Naive thymus-derived CD4-positive, alpha-beta T cell (primary cell): ENCODE measurements around the gene IGSF22. TPM values are rescaled to one million over a fixed set of nuclear protein-coding genes. Genes with fewer than 3 reads are reported as not detected.
A peak's percentile ranks its signal among the peaks of the same experiment; 100 is the strongest.

ENCODE experiments used
- ATAC-seq: fragments of 150-1000 bp; cut with Tn5 transposase; 2 replicates; pipeline ENCODE4 v1.10.0; 2021; ENCODE audit warnings: mild to moderate bottlenecking, moderate library complexity
- CTCF ChIA-PET: fragments of 350-600 bp; sonication (Branson Sonifier 250); formaldehyde crosslinking; loops from one replicate; lab custom pipeline; 2021; ENCODE audit warnings: antibody characterized with exemption; lab: Charles Lee
- POLR2A ChIA-PET: fragments of 350-600 bp; sonication (Branson Sonifier 250); formaldehyde crosslinking; loops from one replicate; lab custom pipeline; 2021; ENCODE audit warnings: antibody characterized with exemption, inconsistent platforms; lab: Charles Lee
- DNase-seq, 9 donors: peaks; one replicate each; pipeline versions ENCODE4 v3.0.0 to v3.0.0-alpha.2; 2020 to 2022; ENCODE audit warnings: mixed read lengths in 1 of 9
- H3K27ac ChIP-seq: one replicate; pipeline ENCODE4 v1.7.0; 2013; ENCODE audit warnings: mild to moderate bottlenecking, low read depth, low read length, moderate library complexity
- H3K27me3 ChIP-seq, 2 donors: one replicate each; pipeline ENCODE4 v1.7.0; 2013; ENCODE audit warnings: low read length in 2 of 2, mild to moderate bottlenecking in 2 of 2, moderate library complexity in 2 of 2; ENCODE audit not compliant: control insufficient read depth in 2 of 2, insufficient read depth in 2 of 2
- H3K36me3 ChIP-seq, 3 experiments: 1 replicate in 2 of 3; 2 replicates in 1 of 3; pipeline ENCODE4 v1.7.0; 2013; ENCODE audit warnings: low read length in 3 of 3, mild to moderate bottlenecking in 3 of 3, moderate library complexity in 1 of 3; ENCODE audit not compliant: insufficient read depth in 3 of 3, control insufficient read depth in 2 of 3
- H3K4me1 ChIP-seq, 2 donors: one replicate each; pipeline ENCODE4 v1.7.0; 2013; ENCODE audit warnings: low read length in 2 of 2, mild to moderate bottlenecking in 2 of 2, moderate library complexity in 1 of 2; ENCODE audit not compliant: control insufficient read depth in 2 of 2, insufficient read depth in 2 of 2
- H3K4me3 ChIP-seq: 2 replicates; pipeline ENCODE4 v1.7.0; 2013; ENCODE audit warnings: mild to moderate bottlenecking, low read length
- H3K9me3 ChIP-seq, 3 experiments: 1 replicate in 2 of 3; 2 replicates in 1 of 3; pipeline ENCODE4 v1.7.0; 2013; ENCODE audit warnings: low read length in 3 of 3; ENCODE audit not compliant: control insufficient read depth in 2 of 3
- H3K27ac Mint-ChIP-seq, 9 donors: one replicate each; pipeline ENCODE4 v1.8.0; 2020 to 2022; ENCODE audit warnings: mixed read lengths in 9 of 9, mild to moderate bottlenecking in 8 of 9, moderate library complexity in 5 of 9, inconsistent platforms in 2 of 9
- H3K27me3 Mint-ChIP-seq, 5 donors: one replicate each; pipeline ENCODE4 v1.8.0; 2021 to 2022; ENCODE audit warnings: mixed read lengths in 5 of 5, mild to moderate bottlenecking in 1 of 5
- H3K36me3 Mint-ChIP-seq, 5 donors: one replicate each; pipeline ENCODE4 v1.8.0; 2020 to 2022; ENCODE audit warnings: mixed read lengths in 5 of 5, mild to moderate bottlenecking in 3 of 5, inconsistent platforms in 1 of 5
- H3K4me1 Mint-ChIP-seq, 7 donors: one replicate each; pipeline ENCODE4 v1.8.0; 2020 to 2022; ENCODE audit warnings: mixed read lengths in 7 of 7, mild to moderate bottlenecking in 3 of 7, inconsistent platforms in 1 of 7
- H3K4me3 Mint-ChIP-seq, 10 donors: one replicate each; pipeline ENCODE4 v1.8.0; 2020 to 2022; ENCODE audit warnings: mild to moderate bottlenecking in 10 of 10, mixed read lengths in 10 of 10, moderate library complexity in 6 of 10, inconsistent platforms in 2 of 10
- H3K9me3 Mint-ChIP-seq, 11 donors: one replicate each; pipeline ENCODE4 v1.8.0; 2020 to 2022; ENCODE audit warnings: mixed read lengths in 11 of 11, mild to moderate bottlenecking in 4 of 11, inconsistent platforms in 1 of 11, moderate library complexity in 1 of 11
- intact Hi-C, 2 donors: fragments of 100-400 bp; cut with micrococcal nuclease; formaldehyde crosslinking; loops; one replicate each; pipeline ENCODE4 v1.15.1; 2023
- polyA plus RNA-seq, 2 donors: library from polyadenylated mRNA; unstranded; fragments of 300-500 nt; fragmentation: Illumina TruSeq; gene quantifications; one replicate each; pipeline ENCODE4 v1.2.3, GENCODE V29; 2021
- total RNA-seq, 6 experiments: library from RNA in 5 of 6; stranded (reverse) in 5 of 6; gene quantifications; 1 replicate in 5 of 6; 2 replicates in 1 of 6; pipeline ENCODE4 v1.2.3 and lab custom pipeline; 2021 to 2026

IGSF22 gene
- total and polyA plus RNA-seq, 7 experiments from 2014 or later: 1.5 to 5.8 (median 2.6) TPM

DNA sequence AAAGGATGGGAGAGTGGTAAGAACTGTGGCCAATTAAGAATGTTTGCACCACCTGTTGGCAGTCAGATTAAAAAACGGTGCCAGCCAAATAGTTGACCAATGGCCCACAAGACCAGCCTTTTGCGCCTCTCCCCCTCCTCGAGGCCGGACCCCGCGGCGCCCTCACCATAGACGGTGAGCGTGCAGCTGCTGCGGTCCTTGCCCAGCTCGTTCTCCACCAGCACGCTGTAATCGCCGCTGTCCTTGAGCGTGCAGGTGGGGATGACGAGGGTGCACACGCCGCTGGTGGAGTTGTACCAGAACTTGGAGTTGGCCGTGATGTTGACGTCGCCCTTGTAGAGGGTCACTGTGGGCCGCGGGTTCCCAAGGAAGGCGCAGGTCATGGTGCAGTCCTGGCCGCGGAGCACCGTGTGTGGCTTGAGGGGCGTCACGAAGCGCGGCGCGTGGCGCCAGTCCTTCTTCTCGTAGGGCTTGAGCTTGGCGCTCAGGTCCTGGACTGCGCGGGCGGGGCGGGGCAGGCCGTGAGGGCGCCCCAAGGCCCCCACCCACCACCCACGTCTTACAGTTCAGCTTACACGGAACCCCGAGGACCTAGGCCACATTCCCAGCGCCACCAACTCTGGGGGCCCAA, 20.2 kb downstream of the IGSF22 start:
- POLR2A ChIA-PET: interaction anchor here (0.6 to 1.7 kb wide), 11 partner anchors 11 to 311 kb away, joined by 3 to 10 read pairs (median 4); partner anchors contain the start of genes LDHA, SPTY2D1 and TSG101
- CTCF ChIA-PET: interaction anchor here (0.7 to 1.2 kb wide), 4 partner anchors 11 to 166 kb away, joined by 3 to 4 read pairs (median 3); no protein-coding TSS in a partner anchor
- Histone ChIP-seq H3K4me1 (peaks cover 9 to 10% of the 10 kb centered on the region in 2 donors), H3K4me3 (peak overlapping the region; percentile 62), H3K9me3 (no peaks in the 10 kb centered on the region), H3K27me3 (no peaks in the 10 kb centered on the region), H3K36me3 (no peaks in the 10 kb centered on the region), H3K27ac (peak overlapping the region; percentile 42)
- peak overlapping the region; percentile 52 to 98 (median 92) for H3K4me3 Mint-ChIP-seq
- DNase-seq (peak in 7 of 9 donors; percentile 17 to 33 (median 21)), ATAC-seq (peak; percentile 53)
- H3K27me3 Mint-ChIP-seq: peaks cover 0 to 63% (median 0%) of the 10 kb centered on the region in 5 donors
- peak overlapping the region in 8 of 9 donors; percentile 44 to 89 (median 72) for H3K27ac Mint-ChIP-seq
- H3K36me3 Mint-ChIP-seq: peaks cover 0 to 2% (median 0%) of the 10 kb centered on the region in 5 donors
- peaks cover 15 to 29% (median 25%) of the 10 kb centered on the region in 7 donors for H3K4me1 Mint-ChIP-seq
- intact Hi-C loops: loop anchor here (1.0 to 5.0 kb wide), 8 partner anchors 7 to 179 kb away; partner anchors contain the start of genes TMEM86A (in 2 of the 2), SPTY2D1 (in 1 of the 2), TSG101 (in 1 of the 2) and UEVLD (in 1 of the 2)
- H3K9me3 Mint-ChIP-seq: no peaks in the 10 kb centered on the region

DNA sequence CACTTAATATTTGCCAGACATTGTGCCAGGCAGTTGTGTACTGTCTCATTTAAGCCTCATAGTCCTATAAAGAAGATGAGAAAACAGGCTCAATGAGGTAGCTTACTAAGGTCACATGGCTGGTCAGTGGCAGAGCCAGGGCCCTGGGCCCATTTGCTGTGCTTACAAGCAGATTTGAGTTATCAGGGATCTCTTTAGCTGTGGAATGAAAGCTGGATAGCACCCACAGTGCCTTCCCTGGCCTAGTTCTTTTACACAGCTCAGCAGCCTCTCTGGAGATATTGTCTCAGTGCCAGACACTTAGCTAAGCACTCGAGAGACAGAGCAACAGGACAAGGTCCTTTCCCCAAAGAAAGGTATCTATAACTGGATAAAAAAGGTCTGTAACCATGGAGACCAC, 21.3 kb downstream of the IGSF22 start:
- CTCF ChIA-PET: interaction anchor here (1.2 kb wide), 1 partner anchor 10 kb away, joined by 4 read pairs; no protein-coding TSS in a partner anchor
- intact Hi-C loops: loop anchor here in 1 of 2 donors (1.0 to 5.0 kb wide), 2 partner anchors 87 to 164 kb away; no protein-coding TSS in a partner anchor
- H3K27me3 Mint-ChIP-seq: peaks cover 0 to 66% (median 0%) of the 10 kb centered on the region in 5 donors

DNA sequence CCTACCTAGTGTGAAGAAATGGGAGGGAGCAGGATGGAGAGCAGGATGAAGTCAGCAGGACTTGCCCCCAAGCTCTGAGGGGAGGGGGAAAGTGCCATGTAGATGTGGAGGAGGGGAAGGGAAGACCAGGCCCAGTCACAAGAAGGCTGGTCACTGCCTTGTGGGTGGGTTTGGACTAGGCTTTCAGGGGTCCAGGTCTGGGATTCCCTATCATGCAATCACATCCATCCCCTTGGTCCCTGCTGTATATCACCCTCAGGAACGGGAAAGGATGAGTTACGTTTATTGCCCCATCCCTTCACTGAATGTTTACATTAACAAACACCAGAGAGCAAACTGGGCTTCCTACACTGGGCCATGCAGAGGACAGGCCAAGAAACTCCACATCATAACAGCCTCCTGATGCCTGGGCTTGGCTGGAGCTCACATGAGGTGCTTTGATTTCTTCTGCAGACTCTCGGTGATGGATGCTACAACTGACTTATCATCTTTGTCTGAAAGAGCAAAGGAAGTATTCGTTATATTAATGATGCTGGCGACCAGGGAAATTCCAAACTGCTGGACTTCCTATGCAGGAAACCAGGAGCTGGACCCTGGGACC, 21.8 kb downstream of the IGSF22 start:
- intact Hi-C loops: no loop called here
- Mint-ChIP-seq H3K4me1 (peaks cover 25 to 41% (median 36%) of the 10 kb centered on the region in 7 donors), H3K36me3 (peaks cover 0 to 2% (median 0%) of the 10 kb centered on the region in 5 donors), H3K27ac (peak overlapping the region in 2 of 9 donors; percentile 44 to 52), H3K4me3 (peak overlapping the region in 3 of 10 donors; percentile 92 to 96 (median 92)), H3K9me3 (no peaks in the 10 kb centered on the region), H3K27me3 (peaks cover 0 to 69% (median 0%) of the 10 kb centered on the region in 5 donors)
- CTCF ChIA-PET: interaction anchor here (1.1 to 1.2 kb wide), 3 partner anchors 10 to 23 kb away, joined by 3 to 4 read pairs (median 3); no protein-coding TSS in a partner anchor
- no peak overlapping the region for H3K27ac ChIP-seq
- ATAC-seq (no peak), DNase-seq (no peak)
- H3K36me3 ChIP-seq: no peaks in the 10 kb centered on the region
- no peaks in the 10 kb centered on the region for H3K27me3 ChIP-seq
- H3K9me3 ChIP-seq: no peaks in the 10 kb centered on the region
- POLR2A ChIA-PET: no interaction called here
- H3K4me1 ChIP-seq: peaks cover 15 to 16% of the 10 kb centered on the region in 2 donors
- no peak overlapping the region for H3K4me3 ChIP-seq

More for the DNA sequence above, 21.3 kb downstream of the IGSF22 start:
- no peaks in the 10 kb centered on the region for H3K9me3 Mint-ChIP-seq
- Histone ChIP-seq H3K27ac (no peak overlapping the region), H3K27me3 (no peaks in the 10 kb centered on the region), H3K4me3 (no peak overlapping the region), H3K36me3 (no peaks in the 10 kb centered on the region), H3K4me1 (peaks cover 9 to 12% of the 10 kb centered on the region in 2 donors), H3K9me3 (no peaks in the 10 kb centered on the region)
- POLR2A ChIA-PET: interaction anchor here (1.2 kb wide), 1 partner anchor 12 kb away, joined by 3 read pairs; no protein-coding TSS in a partner anchor
- H3K27ac Mint-ChIP-seq: peak overlapping the region in 8 of 9 donors; percentile 11 to 87 (median 64)
- H3K36me3 Mint-ChIP-seq: peaks cover 0 to 2% (median 0%) of the 10 kb centered on the region in 5 donors
- DNase-seq (no peak), ATAC-seq (no peak)
- peak overlapping the region; percentile 5 to 98 (median 92) for H3K4me3 Mint-ChIP-seq
- peaks cover 20 to 35% (median 30%) of the 10 kb centered on the region in 7 donors for H3K4me1 Mint-ChIP-seq

DNA sequence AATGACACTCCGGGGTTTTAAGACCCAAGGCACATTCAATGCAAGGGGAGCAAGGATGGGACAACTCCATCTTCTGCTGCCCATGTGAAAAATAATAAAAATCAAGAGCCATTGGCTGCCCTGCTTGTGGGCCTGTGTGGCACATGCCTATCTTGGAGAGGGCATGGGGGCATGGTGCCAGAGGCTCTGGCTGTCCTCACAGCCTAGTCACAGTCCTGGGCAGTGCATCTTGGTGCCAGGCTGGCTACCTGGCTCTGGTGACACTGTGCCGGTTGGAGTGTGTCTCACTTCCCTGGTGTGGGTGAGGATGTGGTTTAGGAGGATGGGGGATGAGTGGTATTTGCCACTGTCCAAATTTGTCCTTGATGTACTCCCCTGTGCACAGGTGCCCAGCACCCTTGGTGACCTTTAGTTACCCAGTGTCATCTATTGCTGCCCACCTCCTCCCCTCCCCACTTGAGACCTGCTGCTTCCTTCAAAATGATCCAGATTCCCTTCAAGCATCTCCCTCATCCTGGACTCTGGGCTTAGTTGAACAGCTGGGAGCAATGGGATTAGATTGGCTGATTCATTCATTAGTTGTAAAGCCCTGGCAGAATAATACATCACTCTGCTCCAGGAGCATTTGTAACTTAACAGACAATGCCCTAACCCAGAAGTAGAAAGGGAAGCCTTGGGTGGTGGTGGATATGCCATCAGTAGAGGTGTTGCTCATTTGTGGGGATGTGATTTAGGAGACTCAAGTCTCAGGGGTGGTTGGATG, 22.8 kb downstream of the IGSF22 start:
- H3K9me3 ChIP-seq: no peaks in the 10 kb centered on the region
- peaks cover 15 to 16% of the 10 kb centered on the region in 2 donors for H3K4me1 ChIP-seq
- Mint-ChIP-seq H3K27ac (peak overlapping the region in 2 of 9 donors; percentile 13 to 27), H3K4me3 (no peak overlapping the region), H3K4me1 (peaks cover 27 to 45% (median 39%) of the 10 kb centered on the region in 7 donors), H3K27me3 (peaks cover 0 to 66% (median 0%) of the 10 kb centered on the region in 5 donors), H3K36me3 (peaks cover 0 to 2% (median 0%) of the 10 kb centered on the region in 5 donors), H3K9me3 (no peaks in the 10 kb centered on the region)
- no peaks in the 10 kb centered on the region for H3K27me3 ChIP-seq
- intact Hi-C loops: no loop called here
- CTCF ChIA-PET: interaction anchor here (1.1 kb wide), 2 partner anchors 17 to 24 kb away, joined by 3 read pairs; no protein-coding TSS in a partner anchor
- no peaks in the 10 kb centered on the region for H3K36me3 ChIP-seq
- no peak for ATAC-seq
- no peak overlapping the region for H3K4me3 ChIP-seq
- DNase-seq: no peak
- POLR2A ChIA-PET: interaction anchor here (0.6 kb wide), 1 partner anchor 25 kb away, joined by 3 read pairs; no protein-coding TSS in a partner anchor
- H3K27ac ChIP-seq: no peak overlapping the region

DNA sequence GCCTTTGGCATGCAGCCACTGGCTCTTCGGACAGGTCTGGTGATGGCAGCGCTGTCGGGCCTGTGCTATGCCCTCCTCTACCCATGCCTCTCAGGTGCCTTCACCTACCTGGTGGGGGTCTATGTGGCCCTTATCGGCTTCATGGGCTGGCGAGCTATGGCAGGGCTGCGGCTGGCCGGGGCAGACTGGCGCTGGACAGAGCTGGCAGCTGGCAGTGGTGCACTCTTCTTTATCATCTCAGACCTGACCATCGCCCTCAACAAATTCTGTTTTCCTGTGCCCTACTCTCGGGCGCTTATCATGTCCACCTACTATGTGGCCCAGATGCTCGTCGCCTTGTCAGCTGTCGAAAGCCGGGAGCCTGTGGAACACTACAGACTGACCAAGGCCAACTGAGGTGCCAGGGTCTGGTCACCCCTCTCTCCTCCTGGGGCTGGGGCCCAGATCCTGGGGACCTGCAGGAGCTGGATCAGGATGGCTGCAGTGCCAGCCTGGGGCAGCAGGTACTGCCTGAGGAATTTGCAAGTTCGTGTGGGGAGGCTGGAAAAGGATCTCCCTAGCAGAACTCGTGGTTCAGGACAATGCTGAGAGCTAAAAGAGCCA, 24.3 kb downstream of the IGSF22 start:
- DNase-seq: no peak
- no peaks in the 10 kb centered on the region for H3K9me3 Mint-ChIP-seq
- peaks cover 15 to 16% of the 10 kb centered on the region in 2 donors for H3K4me1 ChIP-seq
- intact Hi-C loops: no loop called here
- H3K36me3 ChIP-seq: no peaks in the 10 kb centered on the region
- no peak overlapping the region for H3K4me3 ChIP-seq
- CTCF ChIA-PET: interaction anchor here (0.6 to 1.2 kb wide), 2 partner anchors 15 to 29 kb away, joined by 3 to 6 read pairs; no protein-coding TSS in a partner anchor
- POLR2A ChIA-PET: no interaction called here
- peaks cover 28 to 48% (median 39%) of the 10 kb centered on the region in 7 donors for H3K4me1 Mint-ChIP-seq
- H3K4me3 Mint-ChIP-seq: peak overlapping the region in 1 of 10 donors; percentile 75
- H3K9me3 ChIP-seq: no peaks in the 10 kb centered on the region
- no peak overlapping the region for H3K27ac ChIP-seq
- H3K36me3 Mint-ChIP-seq: peaks cover 0 to 1% (median 0%) of the 10 kb centered on the region in 5 donors
- H3K27me3 ChIP-seq: no peaks in the 10 kb centered on the region
- ATAC-seq: no peak
- peak overlapping the region in 2 of 9 donors; percentile 2 to 55 for H3K27ac Mint-ChIP-seq
- H3K27me3 Mint-ChIP-seq: peaks cover 0 to 62% (median 0%) of the 10 kb centered on the region in 5 donors
